ENCODE data around the gene PHF21B.

The PHF21B gene

GRCh38 chr22:44942979-44943700 is 66.7 kb downstream of the PHF21B start:
- no peak overlapping the region for H3K4me3 ChIP-seq (ENCODE audit: low read depth, low read length)
- TF ChIP-seq CTCF (IDR thresholded peaks at IDR 0.05; ENCODE audit: low read depth, low read length): no peak
- DNase-seq (ENCODE audit: low read depth, low spot score): no peak
- in situ Hi-C loops (cut with HindIII; ENCODE audit: low sequenced_read_pairs): no loop called here

- no peak for TF ChIP-seq CTCF (IDR thresholded peaks at IDR 0.05; ENCODE audit: low read depth, low read length)
- no peak overlapping the region for H3K4me3 ChIP-seq (ENCODE audit: low read depth, low read length)
- DNase-seq (ENCODE audit: low read depth, low spot score): no peak
- in situ Hi-C loops (cut with HindIII; ENCODE audit: low sequenced_read_pairs): no loop called here
These were observed 67.7 kb downstream of the PHF21B start for GRCh38 chr22:44942056-44942455.

GRCh38 chr22:44941207-44941606 is 68.6 kb downstream of the PHF21B start:
- in situ Hi-C loops (cut with HindIII; ENCODE audit: low sequenced_read_pairs): no loop called here
- TF ChIP-seq CTCF (IDR thresholded peaks at IDR 0.05; ENCODE audit: low read depth, low read length): no peak
- no peak for DNase-seq (ENCODE audit: low read depth, low spot score)
- no peak overlapping the region for H3K4me3 ChIP-seq (ENCODE audit: low read depth, low read length)

GRCh38 chr22:44940130-44940529 is 69.7 kb downstream of the PHF21B start:
- in situ Hi-C loops (cut with HindIII; ENCODE audit: low sequenced_read_pairs): no loop called here
- DNase-seq (ENCODE audit: low read depth, low spot score): no peak
- no peak overlapping the region for H3K4me3 ChIP-seq (ENCODE audit: low read depth, low read length)
- TF ChIP-seq CTCF (IDR thresholded peaks at IDR 0.05; ENCODE audit: low read depth, low read length): no peak

- TF ChIP-seq CTCF (IDR thresholded peaks at IDR 0.05; ENCODE audit: low read depth, low read length): no peak
- in situ Hi-C loops (cut with HindIII; ENCODE audit: low sequenced_read_pairs): no loop called here
- DNase-seq (ENCODE audit: low read depth, low spot score): no peak
- no peak overlapping the region for H3K4me3 ChIP-seq (ENCODE audit: low read depth, low read length)
These were observed 70.4 kb downstream of the PHF21B start for GRCh38 chr22:44939451-44939850.

GRCh38 chr22:44938886-44939285 is 70.9 kb downstream of the PHF21B start:
- no peak overlapping the region for H3K4me3 ChIP-seq (ENCODE audit: low read depth, low read length)
- TF ChIP-seq CTCF (IDR thresholded peaks at IDR 0.05; ENCODE audit: low read depth, low read length): no peak
- in situ Hi-C loops (cut with HindIII; ENCODE audit: low sequenced_read_pairs): no loop called here
- DNase-seq (ENCODE audit: low read depth, low spot score): no peak

All from astrocyte of the spinal cord (primary cell).